Left renal pelvis (tissue), 4 donors: ENCODE results near the gene XKR8. TPM values are rescaled to one million over a fixed set of nuclear protein-coding genes. Genes with fewer than 3 reads are reported as not detected.

ENCODE experiments used
- DNase-seq, 4 donors: peaks; one replicate each; pipeline ENCODE4 v3.0.0-alpha.2; 2013; ENCODE audit warnings: low read depth in 4 of 4, low spot score in 3 of 4
- polyA plus RNA-seq, 4 donors: library from polyadenylated mRNA; unstranded; fragments of 120-200 nt; gene quantifications; one replicate each; pipeline ENCODE4 v1.2.1, GENCODE V29; 2013; ENCODE audit not compliant: insufficient read length in 4 of 4

XKR8 gene
- polyA plus RNA-seq, 4 donors: 7.9 to 9.7 (median 8.3) TPM

- DNase-seq: no peak
Observed at GRCh38 chr1:27954186-27954585, 5.6 kb upstream of the XKR8 start.

- DNase-seq: no peak
Observed at GRCh38 chr1:27955076-27955475, 4.7 kb upstream of the XKR8 start.

GRCh38 chr1:27956761-27957160, 3.0 kb upstream of the XKR8 start:
- no peak for DNase-seq

GRCh38 chr1:27957655-27958054, 2.1 kb upstream of the XKR8 start:
- DNase-seq: no peak

- DNase-seq: no peak
Observed at GRCh38 chr1:27958513-27958912, 1.3 kb upstream of the XKR8 start.

GRCh38 chr1:27960762-27961645, 1.2 kb downstream of the XKR8 start:
- no peak for DNase-seq

GRCh38 chr1:27961646-27962221, 2.0 kb downstream of the XKR8 start:
- no peak for DNase-seq

GRCh38 chr1:27963393-27963792, 3.6 kb downstream of the XKR8 start:
- DNase-seq: no peak

GRCh38 chr1:27966402-27967105, 6.8 kb downstream of the XKR8 start:
- DNase-seq: no peak

- no peak for DNase-seq
Observed at GRCh38 chr1:27967106-27967883, 7.5 kb downstream of the XKR8 start.

GRCh38 chr1:27967884-27968466, 8.2 kb downstream of the XKR8 start:
- DNase-seq: no peak

- DNase-seq: no peak
Observed at GRCh38 chr1:27968692-27969091, 8.9 kb downstream of the XKR8 start.

GRCh38 chr1:27970401-27970800, 10.6 kb downstream of the XKR8 start:
- DNase-seq: no peak

GRCh38 chr1:27971674-27972073, 11.9 kb downstream of the XKR8 start:
- no peak for DNase-seq

- no peak for DNase-seq
Observed at GRCh38 chr1:27972141-27972540, 12.4 kb downstream of the XKR8 start.

GRCh38 chr1:27973771-27974416, 14.1 kb downstream of the XKR8 start:
- DNase-seq: no peak

- DNase-seq: no peak
Observed at GRCh38 chr1:27974417-27974781, 14.6 kb downstream of the XKR8 start.

GRCh38 chr1:27979151-27979858, 19.5 kb downstream of the XKR8 start:
- peak in 1 of 4 donors; percentile 6 for DNase-seq

- DNase-seq: no peak
Observed at GRCh38 chr1:27979859-27980201, 20.1 kb downstream of the XKR8 start.
